Measurements from ENCODE around the gene TMEM163.

The TMEM163 gene

GRCh38 chr2:134722728-134723127 is 3.9 kb upstream of the TMEM163 start:
- no peak for DNase-seq

DNA sequence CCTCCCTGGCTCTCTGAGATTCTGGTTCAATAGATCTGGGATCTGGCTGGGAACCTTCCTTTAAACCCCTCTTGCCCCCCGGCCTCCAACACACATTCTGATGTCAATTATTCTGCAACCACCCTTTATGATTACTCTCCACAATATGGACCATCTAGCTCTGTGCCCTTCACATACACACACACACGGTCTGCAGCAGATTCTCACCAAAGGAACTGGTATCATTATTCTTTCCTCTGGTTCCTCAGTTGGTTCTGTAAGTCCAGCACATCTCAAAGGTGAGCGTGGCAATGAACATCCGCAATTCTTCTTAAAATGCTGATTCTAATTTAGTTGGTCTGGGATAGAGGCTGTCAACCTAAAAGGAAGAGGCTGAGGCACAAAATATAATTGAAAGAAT is 2.8 kb upstream of the TMEM163 start:
- DNase-seq: no peak

DNA sequence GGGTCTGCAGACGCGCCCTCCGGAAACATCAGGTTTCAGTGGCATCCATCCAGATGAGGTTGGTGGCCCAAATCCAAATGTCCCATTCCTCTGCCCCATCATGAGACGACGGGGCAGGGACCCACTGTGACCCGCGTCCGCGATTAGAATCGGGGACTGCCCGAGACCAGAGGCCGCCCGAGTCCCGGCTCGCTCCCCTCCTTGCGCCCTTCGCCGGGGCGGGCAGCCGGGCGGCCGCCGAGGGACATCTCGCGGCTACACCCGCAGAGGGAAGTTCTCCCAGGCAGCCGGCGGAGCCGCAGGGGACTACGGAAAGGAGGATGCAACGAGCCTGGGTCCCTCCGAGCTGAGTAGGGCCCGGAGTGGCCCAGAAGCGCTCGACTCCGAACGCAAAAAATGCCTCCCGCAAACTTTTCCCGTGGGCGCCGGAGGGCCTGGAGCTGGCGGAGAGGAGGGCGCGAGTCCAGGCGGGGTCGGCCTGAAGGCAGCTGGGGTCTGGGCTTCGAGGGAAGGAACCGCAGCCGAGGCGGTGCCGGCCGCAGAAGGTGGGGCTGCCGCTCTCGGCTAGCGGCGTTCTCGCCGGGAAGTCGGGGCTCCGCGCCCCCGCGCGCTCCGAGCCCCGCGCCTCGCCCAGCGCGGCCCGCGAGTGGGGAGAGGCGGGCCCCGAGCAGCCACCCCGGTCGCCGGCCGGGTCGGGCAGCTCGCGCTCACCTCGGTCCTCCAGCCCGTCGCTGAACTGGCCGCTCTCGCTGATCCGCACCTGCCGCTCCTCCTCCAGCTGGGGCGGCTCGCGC is 580 bp downstream of the TMEM163 start:
- DNase-seq: peak in 1 of 2 experiments; percentile 25

GRCh38 chr2:134717286-134718022 is 1.3 kb downstream of the TMEM163 start:
- no peak for DNase-seq

DNA sequence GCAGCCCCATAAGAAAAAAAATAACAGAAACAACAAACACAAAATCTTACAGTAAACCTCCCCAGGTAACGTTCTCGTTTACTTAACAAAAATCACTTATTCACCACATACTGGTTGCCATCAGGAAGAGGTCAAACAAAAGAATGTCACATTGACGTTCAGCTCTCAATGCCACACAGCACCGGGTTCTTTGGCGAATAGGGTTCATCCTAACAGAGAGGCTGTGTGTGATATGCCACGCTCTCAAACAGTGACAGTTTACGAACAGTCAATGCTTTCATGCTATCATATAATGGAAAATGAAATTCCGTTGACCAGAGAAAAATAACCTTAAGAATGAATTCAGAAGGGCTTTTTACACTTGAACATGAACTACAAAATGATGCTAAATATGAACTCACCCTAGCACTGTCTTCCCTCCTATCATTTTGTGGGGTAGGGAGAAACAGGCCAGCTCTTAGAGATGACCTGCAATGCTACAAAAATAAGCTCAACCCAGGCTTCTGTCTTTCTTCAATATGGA is 2.0 kb downstream of the TMEM163 start:
- no peak for DNase-seq

- DNase-seq: no peak
These were observed 2.7 kb downstream of the TMEM163 start for GRCh38 chr2:134715932-134716643.

GRCh38 chr2:134714228-134714627 is 4.6 kb downstream of the TMEM163 start:
- DNase-seq: no peak

- DNase-seq: no peak
These were observed 5.2 kb downstream of the TMEM163 start for GRCh38 chr2:134713606-134714005.

DNA sequence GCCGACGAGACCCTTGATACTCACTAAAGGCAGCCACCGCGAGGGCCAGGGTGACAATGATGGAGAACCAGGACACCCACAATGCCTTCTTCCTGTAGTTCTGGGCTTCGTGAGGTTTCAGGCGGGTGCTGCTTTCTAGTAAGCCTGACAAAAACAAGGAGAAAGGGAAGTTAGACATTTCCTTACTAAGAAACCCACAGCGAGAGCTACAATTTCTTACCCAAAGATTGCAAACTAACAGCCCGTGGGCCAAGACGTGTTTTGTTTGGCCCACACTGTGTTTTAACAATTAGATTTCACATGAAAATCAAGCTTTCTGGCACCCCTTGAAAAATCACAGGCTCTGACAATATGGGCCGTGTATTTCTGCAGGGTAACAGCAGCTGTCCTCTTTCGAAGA is 5.6 kb downstream of the TMEM163 start:
- no peak for DNase-seq

- no peak for DNase-seq
These were observed 6.1 kb downstream of the TMEM163 start for GRCh38 chr2:134712736-134713135.

DNA sequence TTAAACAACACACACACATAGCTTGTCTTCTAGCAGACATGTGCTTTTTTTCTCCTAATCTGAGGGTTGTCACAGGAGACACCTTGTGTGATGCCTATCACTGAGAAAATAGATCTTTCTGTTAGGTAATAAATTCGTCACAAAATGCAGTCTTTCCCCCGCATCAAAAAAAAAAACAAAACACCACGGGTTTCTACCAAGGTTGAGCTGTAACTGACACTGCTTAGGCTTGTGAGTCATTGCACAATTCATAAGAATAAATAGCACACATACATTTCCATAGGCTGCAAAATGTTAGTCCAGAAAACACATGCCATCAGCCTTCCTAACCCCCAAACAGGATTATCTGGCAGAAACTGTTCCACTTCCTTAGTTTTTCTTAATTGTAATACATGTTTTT is 6.5 kb downstream of the TMEM163 start:
- DNase-seq: no peak

- DNase-seq: no peak
These were observed 7.1 kb downstream of the TMEM163 start for GRCh38 chr2:134711692-134712091.

DNA sequence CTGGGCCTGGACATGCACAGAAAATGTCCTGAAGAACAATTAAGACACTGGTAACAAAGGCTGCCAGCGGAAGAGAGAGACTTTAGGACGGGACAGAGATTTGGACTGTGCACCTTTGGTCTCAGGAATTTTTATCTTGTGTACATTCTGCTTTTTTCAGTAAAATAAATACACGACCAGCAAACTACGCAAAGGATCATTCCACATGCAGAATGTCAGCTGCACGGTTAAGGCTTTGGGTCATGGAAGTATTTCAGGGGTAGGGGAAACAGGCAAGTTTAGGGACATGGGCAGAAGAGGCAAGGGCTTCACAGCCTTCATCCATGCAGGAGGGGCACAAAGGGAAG is 11.5 kb downstream of the TMEM163 start:
- DNase-seq: no peak

GRCh38 chr2:134706587-134707329 is 12.0 kb downstream of the TMEM163 start:
- DNase-seq: no peak

GRCh38 chr2:134705861-134706586 is 12.8 kb downstream of the TMEM163 start:
- no peak for DNase-seq

DNA sequence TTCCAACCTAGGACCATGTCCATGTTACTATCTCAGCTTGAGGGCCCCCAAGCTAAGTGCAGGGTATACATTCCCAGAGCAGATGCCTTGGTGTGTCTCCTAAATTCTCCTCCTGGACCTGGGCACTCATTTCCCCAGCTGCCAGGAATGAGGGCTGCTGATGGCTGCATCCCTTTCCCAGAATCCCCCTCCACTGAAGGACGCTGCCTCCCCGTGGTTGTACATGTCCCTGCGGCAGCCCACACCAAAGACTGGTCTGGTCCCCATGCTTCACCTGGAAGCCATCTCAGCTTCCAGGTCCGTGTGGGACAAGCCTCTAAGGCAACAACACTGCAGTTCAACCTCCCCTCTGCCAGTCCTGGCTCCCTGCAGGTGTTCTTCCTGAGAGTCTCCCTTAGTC is 14.6 kb downstream of the TMEM163 start:
- no peak for DNase-seq

- DNase-seq: no peak
These were observed 15.4 kb downstream of the TMEM163 start for GRCh38 chr2:134703426-134703825.

GRCh38 chr2:134700730-134701129 is 18.1 kb downstream of the TMEM163 start:
- DNase-seq: no peak

GRCh38 chr2:134694411-134694810 is 24.4 kb downstream of the TMEM163 start:
- DNase-seq: no peak

DNA sequence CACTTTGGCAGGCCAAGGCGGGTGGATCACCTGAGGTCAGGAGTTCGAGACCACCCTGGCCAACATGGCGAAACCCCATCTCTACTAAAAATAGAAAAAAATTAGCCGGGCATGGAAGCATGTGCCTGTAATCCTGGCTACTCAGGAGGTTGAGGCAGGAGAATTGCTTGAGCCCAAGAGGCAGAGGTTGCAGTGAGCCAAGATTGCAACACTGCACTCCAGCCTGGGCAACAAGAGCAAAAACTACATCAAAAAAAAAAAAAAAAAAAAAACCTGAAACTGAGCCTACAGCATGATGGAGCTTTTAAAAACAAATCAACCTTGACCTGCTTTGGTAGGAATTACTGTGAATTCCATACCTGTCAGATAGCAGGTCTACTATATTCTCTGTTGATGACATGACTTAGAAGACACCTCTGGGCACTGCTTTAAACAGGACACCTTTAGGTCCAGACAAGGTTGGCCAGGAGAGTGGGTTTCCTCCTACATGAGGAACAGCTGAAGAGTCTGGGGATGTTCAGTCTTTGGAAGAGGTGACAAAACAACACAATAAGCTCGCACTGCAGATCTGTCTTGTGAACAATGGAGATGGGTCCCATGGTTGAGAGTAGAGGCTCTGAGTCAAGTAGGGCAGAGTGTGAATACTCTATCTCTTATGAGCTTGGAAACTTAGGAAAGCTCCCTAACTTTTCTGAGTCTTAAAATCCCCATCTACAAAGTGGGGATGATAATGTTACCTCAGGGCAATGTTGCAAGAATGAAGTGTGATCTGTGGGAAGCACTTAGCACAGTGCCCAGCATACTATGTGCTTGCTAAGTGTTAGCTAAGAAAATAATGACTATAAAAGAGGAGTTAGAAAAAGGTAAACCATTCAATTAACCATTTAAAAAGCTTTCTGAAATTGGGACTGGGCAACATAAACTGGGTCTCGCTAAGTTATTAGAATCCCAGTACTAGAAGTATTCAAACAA is 25.2 kb downstream of the TMEM163 start:
- no peak for DNase-seq

DNA sequence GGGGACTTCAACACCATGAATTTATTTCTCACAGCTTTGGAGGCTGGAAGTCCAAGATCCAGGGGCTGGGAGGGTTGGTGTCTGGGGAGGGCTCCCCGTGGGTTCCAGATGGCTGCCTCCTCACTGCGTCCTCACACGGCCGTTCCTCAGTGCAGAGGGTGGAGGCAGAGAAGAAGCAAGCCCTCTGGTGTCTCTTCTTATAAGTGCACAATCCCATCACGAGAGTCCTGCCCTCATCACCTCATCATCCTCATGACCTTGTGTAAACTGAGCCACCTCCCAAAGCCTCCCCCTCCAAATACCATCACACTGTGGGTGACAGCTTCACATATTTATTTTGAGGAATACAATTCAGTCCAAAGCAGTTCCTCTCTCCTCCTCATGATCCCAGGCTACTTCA is 26.3 kb downstream of the TMEM163 start:
- no peak for DNase-seq
